GM21515 (cell line): ENCODE results near the gene PTOV1.

Experiments used
- ATAC-seq: cut with Tn5 transposase; IDR thresholded peaks from one replicate; pipeline ENCODE4 v1.9.1; 2021; ENCODE audit not compliant: unreplicated experiment

Gene PTOV1

DNA sequence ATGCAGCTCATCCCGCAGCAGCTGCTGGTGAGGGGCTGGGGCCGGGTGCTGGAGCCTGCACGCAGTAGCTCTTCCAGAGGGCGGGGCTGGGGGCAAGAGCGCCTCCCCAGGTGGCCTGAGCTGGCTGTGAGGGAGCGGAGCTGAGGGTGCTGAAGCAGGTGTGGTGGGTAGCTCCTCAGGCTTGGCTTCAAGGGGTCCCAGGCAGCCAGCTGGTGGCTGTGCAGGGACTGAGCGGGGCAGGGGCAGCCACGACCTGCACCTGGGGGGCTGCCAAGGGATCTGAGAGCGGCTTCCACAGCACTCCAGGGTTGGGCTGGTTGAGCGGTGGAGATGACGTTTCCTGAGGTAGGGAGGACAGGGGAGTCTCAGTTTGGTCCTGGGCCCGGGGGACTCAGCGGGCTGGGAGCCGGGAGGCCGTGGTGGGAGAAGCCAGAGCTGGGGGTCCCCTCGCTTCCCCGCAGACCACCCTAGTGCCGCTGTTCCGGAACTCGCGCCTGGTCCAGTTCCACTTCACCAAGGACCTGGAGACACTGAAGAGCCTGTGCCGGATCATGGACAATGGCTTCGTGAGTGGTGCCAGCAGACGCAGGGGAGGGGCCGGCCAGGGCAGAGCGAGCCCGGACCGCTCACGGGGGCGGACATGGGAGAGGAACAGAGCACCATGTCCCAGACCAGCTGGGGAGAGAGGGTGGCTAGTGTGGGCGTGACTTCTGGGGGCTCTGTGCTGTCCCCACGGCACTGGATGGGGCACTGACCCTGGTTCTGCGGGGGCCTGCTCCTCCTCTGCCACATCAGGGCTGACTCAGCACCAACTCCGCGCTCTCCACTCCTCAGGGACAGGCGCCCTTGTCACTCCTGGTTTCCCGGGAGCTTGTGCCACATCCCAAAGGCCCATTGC lies 7.4 kb downstream of the PTOV1 start:
- ATAC-seq, result no peak

DNA sequence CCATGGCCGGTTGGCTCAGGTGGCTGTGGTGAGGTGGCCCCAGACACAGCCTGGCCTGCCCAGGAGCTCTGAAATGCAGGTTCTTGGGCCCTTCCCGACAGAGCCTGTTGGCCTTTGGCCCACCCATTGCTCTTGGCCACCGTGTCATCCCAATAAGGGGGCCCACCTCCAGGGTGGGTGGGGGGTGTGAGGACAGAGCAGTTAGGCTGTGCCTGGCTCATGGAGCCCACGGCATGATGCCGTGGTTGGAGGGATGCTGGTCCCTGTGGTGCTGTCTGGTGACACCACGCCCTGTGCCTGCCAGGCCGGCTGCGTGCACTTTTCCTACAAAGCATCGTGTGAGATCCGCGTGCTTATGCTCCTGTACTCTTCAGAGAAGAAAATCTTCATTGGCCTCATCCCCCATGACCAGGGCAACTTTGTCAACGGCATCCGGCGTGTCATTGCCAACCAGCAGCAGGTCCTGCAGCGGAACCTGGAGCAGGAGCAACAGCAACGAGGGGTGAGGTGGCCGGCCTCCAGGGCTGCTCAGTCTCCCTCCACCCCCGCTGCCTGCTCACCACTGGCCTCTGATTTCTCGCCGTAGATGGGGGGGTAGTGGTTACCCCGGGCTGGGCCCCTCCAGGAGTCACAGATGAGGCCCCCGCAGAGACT lies 8.8 kb downstream of the PTOV1 start:
- ATAC-seq, result no peak

DNA sequence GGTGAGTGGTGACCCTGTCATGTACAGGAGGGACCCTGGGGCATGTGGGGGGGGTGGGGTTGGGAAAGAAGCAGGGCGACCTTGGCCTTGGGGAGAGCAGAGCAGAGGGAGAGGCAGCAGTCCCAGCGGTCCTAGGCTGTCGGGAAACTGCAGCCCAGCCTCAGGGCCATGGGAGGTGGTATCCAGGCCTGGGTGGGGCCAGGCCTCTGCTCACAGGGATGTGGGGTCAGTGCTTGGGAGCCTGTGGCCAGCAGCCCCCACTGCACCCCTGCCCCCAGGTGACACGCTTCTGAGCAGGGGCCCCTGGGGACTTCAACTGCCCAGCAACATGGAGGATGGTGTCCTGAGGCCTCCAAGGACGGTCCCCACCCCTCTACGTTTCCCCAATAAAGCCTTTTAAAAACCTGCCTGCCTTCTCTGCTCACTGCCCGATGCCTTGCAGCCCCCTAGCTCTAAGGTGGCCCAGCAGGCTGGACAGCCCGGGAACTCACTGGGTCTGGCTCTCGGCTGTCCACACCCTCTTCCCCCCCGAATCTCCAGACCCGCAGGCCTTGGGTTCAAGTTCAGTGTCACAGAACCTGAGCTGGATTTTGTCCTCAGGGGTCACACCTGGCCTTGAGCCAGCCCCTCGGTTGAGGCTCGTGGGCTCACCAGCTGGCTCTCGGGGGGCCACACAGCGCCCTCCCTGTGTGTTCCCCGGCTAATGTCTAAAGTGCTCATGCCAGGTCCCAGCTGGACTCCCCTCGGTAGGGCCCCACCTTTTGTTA lies 9.6 kb downstream of the PTOV1 start:
- ATAC-seq, result no peak

DNA sequence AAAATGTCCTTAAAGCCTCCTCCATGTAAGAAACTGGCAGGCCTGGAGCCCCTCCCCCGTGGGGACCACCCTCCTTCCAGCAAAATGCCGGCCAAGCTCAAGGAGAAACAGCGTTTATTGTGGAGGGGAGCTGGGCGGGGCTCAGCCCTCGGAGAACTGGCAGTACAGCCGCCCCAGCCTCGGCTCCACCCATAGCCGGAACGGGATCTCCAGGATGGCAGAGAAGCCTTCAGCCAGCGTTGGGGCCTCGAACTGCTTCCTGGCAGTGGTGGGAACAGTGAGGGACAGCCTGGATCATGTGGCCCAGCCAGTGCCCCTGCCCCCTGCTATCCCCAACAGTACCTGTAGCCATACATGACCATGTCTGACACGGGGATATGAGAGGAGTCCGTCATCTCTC lies 10.1 kb downstream of the PTOV1 start:
- no peak for ATAC-seq

DNA sequence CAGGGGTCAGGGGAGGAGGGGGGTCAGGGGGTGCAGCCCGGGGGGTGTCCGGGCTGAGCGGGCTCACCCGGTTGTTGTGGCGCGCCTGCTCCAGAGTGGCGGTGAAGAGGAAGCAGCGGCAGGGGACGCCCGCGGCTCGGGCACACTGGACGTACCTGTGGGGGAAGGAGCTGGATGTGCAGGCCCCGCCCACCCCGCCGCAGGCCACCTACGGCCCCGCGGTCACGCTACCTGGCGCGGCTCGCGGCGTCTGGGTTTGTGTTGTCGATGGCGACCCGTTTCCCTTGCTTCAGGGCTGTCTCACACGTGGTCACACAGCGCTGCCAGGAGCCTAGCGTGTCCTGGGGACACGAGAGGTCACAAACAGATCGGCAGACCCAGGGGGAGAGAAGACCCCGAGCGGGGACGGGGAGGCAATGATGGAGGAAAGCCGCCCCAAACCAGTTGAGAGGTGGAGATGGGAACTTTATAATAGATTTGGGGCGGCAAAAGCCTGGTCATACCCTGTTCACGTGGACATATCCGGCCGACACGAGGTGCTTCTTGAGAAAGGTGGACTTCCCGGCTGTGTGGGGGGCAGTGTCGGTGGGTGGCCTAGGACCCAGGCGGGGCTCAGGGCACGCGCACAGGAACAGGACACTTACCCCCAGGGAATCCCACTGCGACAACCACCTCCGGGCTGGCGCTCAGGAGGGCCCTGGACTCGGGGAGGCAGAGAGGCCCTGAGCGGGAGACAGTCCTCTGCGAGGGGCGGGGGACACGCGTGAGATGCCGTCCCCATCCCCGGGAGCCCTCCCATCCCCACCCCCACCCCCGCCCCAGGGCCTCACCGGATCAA lies 10.8 kb downstream of the PTOV1 start:
- ATAC-seq, result no peak

DNA sequence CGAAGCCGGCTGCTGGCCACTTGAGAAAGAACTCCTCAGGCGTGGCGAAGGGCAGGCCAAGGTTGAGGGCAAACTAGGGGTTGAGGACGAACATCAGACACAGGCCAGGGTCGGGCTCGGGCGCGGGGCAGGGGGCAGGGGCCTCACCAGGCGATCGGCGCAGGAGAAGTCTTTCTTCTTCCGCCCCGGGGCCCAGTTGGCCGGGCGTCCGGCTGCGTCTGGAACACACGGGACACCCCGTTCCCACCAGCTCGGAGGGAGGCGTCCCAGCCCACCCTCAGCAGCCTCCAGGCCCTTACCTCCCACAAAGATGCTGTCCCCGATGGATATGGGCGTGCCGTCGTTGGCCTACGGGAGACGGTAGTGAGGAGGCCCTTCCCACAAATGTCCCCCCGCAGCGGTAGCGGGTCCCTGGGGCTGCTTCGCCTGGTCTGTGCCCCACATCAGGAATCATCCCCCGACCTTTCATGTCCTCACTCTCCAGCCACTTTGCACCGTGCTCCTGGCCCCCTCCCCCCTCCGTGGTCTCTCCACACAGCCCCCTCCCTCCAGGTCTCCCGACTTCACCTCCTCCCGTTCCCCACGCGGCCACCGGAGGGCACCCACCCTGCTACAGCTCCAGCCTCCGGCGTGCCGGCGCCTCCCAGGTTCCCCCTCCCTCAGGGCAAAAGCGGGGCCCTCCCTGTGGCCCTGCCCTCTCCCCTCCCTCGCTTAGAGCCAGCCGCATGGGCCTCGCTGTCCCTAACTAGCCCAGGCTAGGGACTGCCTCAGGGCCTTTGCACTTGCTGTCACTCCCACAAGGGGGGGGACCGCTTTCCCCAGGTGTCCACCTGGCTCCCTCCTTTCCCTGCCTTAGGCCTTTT lies 11.7 kb downstream of the PTOV1 start:
- ATAC-seq, result no peak

DNA sequence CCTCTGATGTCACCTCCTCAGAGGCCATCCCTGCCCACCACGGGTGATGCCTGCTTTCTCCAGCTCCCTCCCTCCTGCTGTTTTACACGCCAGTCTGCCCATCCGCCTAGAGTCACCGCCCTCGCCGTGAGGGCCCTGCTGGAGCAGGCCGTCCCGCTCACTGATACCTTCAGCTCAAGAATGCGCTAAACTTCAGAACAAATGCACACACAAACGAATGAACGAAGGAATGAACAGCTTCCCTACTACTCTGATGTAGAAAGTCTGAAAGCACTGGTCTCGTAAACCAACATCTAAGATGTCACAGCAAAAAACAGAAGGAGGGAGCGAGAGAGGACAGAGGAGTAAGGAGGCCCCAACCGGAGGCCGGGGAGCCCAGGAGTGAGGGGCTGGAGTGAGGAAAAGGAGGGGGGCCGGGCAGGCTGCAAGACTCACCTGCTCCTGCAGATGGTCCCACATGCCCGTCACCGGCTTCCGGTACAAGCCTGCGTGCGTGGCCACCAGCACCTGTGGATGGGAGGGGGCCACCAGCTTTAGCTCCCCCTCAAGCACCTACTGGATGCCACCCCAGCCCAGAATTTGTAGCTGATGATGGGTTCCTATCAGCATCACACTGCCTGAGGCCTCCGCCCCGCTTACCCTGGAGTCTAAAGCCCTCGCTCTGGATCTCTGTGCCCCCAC lies 12.4 kb downstream of the PTOV1 start:
- no peak for ATAC-seq

DNA sequence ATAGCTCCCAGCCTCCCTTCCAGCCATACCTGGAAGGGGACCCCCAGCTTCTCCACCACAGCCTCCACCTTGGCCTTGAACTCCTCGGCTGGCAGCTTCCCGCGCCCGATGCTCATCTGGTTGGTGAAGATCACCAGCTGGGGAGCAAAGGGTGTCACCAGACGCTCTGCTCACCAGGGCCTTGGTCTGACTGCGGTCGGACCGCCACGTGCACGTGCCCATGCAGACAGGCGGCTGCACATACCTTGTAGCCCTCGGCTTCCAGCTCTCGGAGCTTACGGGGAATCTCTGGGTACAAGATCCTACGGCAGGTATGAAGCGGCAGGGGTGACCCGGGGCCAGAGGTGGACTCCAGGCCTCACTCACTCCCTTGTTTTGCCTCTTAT lies 13.0 kb downstream of the PTOV1 start:
- no peak for ATAC-seq

DNA sequence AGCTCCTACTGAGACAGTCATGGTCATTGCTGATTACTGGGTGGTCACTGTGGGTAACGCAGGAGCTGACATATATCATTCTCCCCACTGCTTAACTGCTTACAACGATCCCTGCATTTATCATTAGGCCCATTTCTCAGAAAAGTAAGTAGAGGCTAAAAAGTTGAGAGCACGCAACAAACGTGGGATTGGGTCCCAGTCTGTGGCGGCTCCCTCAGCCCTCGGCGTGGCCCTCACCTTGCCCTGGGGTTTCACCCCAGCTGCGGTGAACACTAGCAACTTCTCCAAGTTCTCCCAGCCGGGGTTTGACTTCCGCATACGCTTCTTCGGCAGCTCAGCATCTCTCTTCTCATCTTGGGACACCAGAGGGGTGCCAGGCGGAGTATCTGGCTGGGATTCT lies 13.9 kb downstream of the PTOV1 start:
- no peak for ATAC-seq

DNA sequence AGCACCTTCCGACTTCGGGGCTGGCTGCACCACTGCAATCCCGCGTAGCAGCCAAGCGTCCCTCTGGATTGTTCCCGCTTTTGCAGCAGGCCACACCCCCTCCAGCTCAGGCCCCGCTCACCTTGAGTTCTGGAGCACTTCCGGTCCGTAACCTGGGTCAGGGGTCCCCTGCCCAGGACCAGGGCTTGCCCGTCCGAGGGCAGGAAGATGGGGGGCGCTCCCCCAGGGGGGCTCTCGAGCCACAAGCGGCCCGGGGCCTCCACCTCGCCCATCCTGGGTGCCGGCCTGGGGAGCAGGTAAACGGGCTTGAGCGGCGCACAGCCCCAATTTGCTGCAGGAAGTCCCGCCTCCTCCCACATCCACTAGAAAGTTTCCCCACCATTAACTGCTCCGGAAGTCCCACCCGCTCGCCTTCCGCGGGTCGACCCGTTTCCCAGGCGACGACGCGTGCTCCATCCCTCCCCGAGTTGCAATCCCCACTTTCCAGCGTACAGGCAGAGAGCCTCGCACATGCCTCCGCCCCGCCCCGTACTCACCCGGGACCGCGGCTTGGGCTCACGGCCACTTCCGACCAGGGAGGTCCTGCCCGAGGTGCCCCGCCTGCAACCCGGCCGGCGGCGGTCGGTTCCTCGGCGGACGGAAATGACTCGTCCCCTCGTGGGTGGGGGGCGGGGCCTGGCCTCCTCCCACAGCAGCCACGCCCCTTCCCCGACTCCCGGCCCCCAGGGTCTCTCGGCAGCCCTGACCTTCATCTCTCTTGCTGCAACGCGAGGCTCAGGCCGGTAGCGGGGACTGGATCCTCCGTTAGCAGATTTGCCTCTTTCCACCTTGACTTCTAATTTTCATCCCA lies 16.2 kb downstream of the PTOV1 start, which contains the start of gene PNKP:
Gene PNKP, minus strand, starts transcription at position 644 of the 850 bp plus-strand sequence. Its CDS starts 372 bp downstream, at position 272.
- ATAC-seq, result peak; percentile 37

DNA sequence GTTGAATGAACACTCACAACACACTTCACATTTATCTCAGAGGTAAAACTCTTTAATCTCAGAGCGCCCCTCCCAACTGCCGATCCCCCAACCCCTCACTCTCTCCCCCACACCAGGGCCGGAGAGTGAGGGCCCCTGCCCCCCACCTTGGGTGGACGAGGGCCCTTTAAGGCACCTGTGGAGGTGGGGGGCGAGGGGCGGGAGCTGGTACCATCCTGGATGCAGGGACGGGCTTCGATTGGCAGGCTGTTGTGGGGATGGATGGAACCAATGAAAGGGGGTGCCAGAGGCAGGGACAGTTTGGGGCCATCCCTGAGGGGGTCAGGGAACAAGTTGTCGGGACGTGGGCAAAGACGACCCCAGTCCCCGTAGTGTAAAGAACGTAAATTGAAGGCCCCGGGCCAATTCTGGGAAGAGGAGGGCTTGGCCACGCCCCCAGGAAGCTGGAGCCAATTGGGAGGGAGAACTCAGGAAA lies 18.1 kb downstream of the PTOV1 start:
- no peak for ATAC-seq

DNA sequence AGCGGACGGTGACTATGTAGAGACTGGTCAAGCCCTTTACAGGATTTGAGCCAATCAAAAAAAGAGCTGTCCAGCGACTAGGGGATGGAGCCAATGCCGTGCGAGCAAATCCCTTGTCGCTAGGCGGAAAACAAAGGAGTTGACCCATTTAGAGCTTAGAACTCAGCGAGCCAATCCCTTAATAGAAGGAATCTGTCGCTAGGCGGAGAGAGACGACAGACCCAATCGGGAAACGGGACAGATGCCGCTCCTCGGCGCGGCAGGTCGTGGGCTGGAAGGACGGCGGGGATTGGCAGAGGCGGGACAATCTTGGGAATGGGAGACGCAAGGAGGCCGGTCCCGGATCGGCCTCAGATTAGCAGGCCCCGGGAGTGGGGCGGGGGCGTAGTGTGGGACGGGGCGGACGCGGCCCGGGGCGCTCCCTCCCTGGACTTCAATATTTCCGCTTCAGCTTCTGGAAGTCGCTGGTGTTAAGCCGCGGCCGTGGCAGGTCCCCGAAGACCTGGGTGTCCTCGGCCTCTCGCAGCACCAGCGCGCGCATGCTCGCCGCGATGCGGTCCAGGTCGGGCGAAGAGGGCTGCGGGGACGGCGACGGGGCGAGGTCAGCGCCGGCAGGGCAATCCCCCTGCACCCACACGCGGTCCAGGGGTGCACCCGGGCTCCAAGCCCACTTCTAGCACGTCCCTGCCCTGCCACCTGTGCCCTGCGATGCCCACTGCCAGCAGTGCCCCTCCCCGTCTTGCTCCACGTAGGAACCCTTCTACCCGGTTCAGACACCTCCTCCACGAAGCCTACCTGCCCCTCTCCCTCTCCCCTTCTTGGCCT lies 18.7 kb downstream of the PTOV1 start:
- ATAC-seq, result peak; percentile 55

DNA sequence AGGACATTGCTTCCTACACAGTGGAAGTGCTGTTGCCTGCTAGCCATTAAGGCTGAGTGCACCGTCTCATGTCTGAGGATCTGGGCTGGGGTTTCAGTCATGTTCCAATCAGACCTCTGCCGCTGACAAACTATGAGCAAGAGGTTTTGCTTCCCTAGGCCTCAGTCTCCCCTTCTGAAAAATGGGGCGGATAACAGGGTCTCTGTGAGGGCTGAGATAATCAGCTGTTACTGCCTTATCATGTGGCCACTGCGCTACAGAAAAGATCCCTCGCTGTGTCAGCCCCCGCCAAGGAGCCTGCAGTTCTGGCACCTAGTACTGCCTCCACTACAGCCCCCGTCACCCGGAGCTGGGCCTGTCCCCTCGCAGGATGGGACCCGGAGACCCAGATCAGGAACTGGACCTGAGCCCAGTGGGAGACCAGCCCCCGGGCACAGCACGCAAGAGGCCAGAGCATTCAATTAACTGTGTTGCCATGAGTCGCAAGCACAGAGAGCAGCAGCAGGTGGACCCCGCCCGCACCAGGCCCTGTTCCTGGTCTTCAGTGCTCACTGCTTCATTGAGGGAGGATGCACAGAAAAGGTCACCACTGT lies 19.4 kb downstream of the PTOV1 start:
- no peak for ATAC-seq

DNA sequence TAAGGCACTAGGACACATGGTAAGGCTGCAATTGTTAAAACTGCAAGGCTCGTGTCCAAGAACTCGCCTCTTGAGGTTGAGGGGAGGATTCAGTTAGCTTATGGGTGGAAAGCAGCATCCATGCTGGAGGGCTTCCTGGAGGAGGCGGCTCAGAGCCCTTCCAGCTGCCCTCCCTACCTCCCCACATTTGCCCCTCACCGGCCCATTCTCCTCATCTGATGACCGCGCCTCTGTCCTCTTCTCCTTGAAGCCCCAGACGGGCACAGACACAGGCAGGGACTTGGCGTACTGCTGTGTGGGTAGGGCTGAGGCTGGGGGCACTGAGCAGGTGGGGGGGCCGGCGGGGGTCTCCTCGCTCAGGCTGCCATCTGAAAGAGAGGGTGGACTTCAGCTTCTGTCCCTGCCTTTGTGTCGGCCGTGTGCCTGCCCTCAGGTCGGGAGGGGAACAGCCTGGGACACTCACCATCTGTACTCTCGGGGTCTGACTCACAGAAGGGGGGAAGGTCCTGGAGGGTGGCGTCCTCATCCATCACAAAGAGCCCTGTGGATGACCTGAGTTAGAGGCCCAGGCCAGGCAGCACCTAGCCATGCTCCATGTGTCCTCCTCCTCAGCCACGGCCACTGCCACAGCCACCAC lies 20.5 kb downstream of the PTOV1 start:
- no peak for ATAC-seq

DNA sequence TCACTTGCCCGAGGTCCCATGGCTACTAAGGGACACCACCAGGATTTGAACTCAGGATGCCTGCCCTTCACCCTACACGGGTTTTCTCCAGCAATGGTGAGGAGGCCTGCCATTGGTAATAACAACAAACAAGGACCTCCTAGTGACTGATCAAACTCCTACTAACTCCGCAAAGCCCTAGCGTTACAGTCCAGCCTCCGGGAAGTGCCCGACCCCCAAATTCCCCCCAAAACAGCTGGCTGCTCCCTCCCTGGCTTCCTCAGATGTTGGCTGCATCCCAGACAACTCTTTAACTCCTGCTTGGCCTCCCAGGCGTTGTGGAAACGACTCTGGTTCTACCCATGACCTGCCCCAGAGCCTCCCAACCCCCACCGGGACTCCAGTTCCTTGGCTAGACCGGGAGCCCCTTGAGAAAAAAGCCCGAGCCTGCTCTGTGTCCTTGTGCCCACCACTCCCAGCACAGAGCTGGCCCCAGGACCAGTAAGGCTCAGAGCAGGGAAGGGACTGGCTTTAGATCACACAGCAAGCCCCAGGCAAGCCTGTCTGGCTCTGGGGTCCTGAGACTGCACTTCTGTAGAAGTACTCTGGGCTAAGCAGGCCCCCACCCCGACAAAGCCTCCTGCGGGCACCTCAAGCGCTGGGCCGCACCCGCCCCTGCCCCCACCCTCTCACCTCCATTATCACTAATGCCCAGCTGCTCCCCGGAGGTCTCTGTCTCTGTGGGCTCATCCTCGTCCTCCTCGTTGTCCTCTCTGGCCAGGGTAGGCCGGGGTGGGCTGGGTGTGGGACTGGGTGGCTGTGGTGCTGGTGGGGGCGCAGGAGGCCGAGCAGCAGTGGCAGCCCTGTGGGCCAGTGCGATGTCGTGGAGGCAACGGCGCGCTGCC lies 21.5 kb downstream of the PTOV1 start:
- ATAC-seq, result no peak
